Panc1 (cell line): ENCODE data around the gene HDLBP. TPM values are rescaled to one million over a fixed set of nuclear protein-coding genes. Genes with fewer than 3 reads are reported as not detected.

Source experiments
- ATAC-seq: fragments of 200-7000 bp; cut with Tn5 transposase; 2 replicates; pipeline ENCODE4 v1.9.1; 2020; ENCODE audit warnings: mild to moderate bottlenecking, moderate library complexity
- BruUV-seq: library from RNA; stranded (reverse); fragments of 400-500 nt; replicated peaks from 2 replicates; lab custom pipeline; 2021; lab: Mats Ljungman, UMichigan
- CTCF ChIA-PET: fragments of 300-600 bp; sonication (Branson Sonifier 250); formaldehyde crosslinking; loops from one replicate; lab custom pipeline; 2022; ENCODE audit warnings: antibody characterized with exemption; lab: Charles Lee
- POLR2A ChIA-PET: fragments of 300-600 bp; sonication (Branson Sonifier 250); formaldehyde crosslinking; loops from one replicate; lab custom pipeline; 2022; ENCODE audit warnings: antibody characterized with exemption; lab: Charles Lee
- DNase-seq: peaks from one replicate; pipeline ENCODE4 v3.0.0-alpha.2; 2010; ENCODE audit warnings: low read depth, low spot score
- H3K27ac ChIP-seq: 2 replicates; pipeline ENCODE4 v1.5.1; 2011; ENCODE audit warnings: mild to moderate bottlenecking, low read length, inconsistent platforms
- H3K27me3 ChIP-seq: fragments of 200-500 bp; sonication (Bioruptor generic); 2 replicates; pipeline ENCODE4 v1.6.0; 2014; ENCODE audit warnings: low read length, inconsistent platforms; ENCODE audit not compliant: control insufficient read depth, insufficient read depth
- H3K36me3 ChIP-seq: fragments of 200-500 bp; sonication (Bioruptor generic); 2 replicates; pipeline ENCODE4 v1.5.1; 2014; ENCODE audit warnings: inconsistent platforms, mild to moderate bottlenecking, low read length, moderate library complexity; ENCODE audit not compliant: control insufficient read depth, insufficient read depth
- H3K4me1 ChIP-seq: 2 replicates; pipeline ENCODE4 v1.5.1; 2011; ENCODE audit warnings: inconsistent platforms, mild to moderate bottlenecking, low read length, moderate library complexity; ENCODE audit not compliant: control insufficient read depth, insufficient read depth
- H3K4me3 ChIP-seq, 2 experiments: 2 replicates each; pipeline ENCODE4 v1.5.1; 2011 to 2012; ENCODE audit warnings: low read depth in 2 of 2, low read length in 2 of 2, mild to moderate bottlenecking in 2 of 2, inconsistent platforms in 1 of 2, moderate library complexity in 1 of 2
- H3K9me3 ChIP-seq: fragments of 200-500 bp; sonication (Bioruptor generic); 2 replicates; pipeline ENCODE4 v1.5.1; 2014; ENCODE audit warnings: low read depth, mild to moderate bottlenecking, inconsistent platforms, low read length, moderate library complexity; ENCODE audit not compliant: control insufficient read depth, insufficient read depth
- CTCF ChIP-seq: fragments of 450-650 bp; IDR thresholded peaks from 2 replicates; pipeline ENCODE4 v1.5.1; 2017; ENCODE audit warnings: mild to moderate bottlenecking
- POLR2AphosphoS5 ChIP-seq: IDR thresholded peaks from 2 replicates; pipeline ENCODE4 v1.6.1; 2012; ENCODE audit warnings: mild to moderate bottlenecking, low read depth, low read length, moderate library complexity
- REST ChIP-seq, 2 experiments: IDR thresholded peaks; 2 replicates each; pipeline ENCODE4 v1.6.1; 2011 to 2012; ENCODE audit warnings: low read depth in 2 of 2, control low read depth in 1 of 2, low read length in 1 of 2, mild to moderate bottlenecking in 1 of 2, moderate library complexity in 1 of 2; ENCODE audit not compliant: insufficient read depth in 1 of 2
- SIN3A ChIP-seq: IDR thresholded peaks from 2 replicates; pipeline ENCODE4 v1.6.1; 2012; ENCODE audit warnings: low read depth, mild to moderate bottlenecking, low read length, moderate library complexity, borderline replicate concordance; ENCODE audit not compliant: insufficient read depth
- TCF7L2 ChIP-seq: IDR thresholded peaks from 2 replicates; pipeline ENCODE4 v1.6.1; 2011; ENCODE audit warnings: mild to moderate bottlenecking, low read depth, low read length, inconsistent platforms
- in situ Hi-C: cut with HindIII; loops from 2 replicates; pipeline ENCODE4 v1.10.0; 2016; ENCODE audit warnings: low sequenced_read_pairs, low pct_unique_long_range_greater_than_20kb
- intact Hi-C: fragments of 100-400 bp; cut with micrococcal nuclease; formaldehyde crosslinking; loops from one replicate; pipeline ENCODE4 v1.10.0; 2022; ENCODE audit not compliant: unreplicated experiment
- total RNA-seq: library from RNA; stranded (reverse); gene quantifications from one replicate; pipeline ENCODE4 v1.2.1, GENCODE V29; 2021; ENCODE audit not compliant: unreplicated experiment

Gene HDLBP
- total RNA-seq, 1 experiment from 2014 or later = 656 TPM

GRCh38 chr2:241200822-241201395 lies 114.6 kb downstream of the HDLBP start:
- intact Hi-C loops = no loop called here
- ATAC-seq (no peak), DNase-seq (no peak)
- Histone ChIP-seq H3K4me1 (no peaks in the 10 kb centered on the region), H3K27ac (no peak overlapping the region), H3K9me3 (no peaks in the 10 kb centered on the region), H3K4me3 (no peak overlapping the region), H3K27me3 (no peaks in the 10 kb centered on the region), H3K36me3 (no peaks in the 10 kb centered on the region)
- ChIA-PET CTCF (no interaction called here), POLR2A (no interaction called here)
- BruUV-seq = no TSS peak
- in situ Hi-C loops = no loop called here
- no peak for TF ChIP-seq CTCF
- TF ChIP-seq REST (IDR thresholded peaks at IDR 0.05; ENCODE audit: insufficient read depth in 1 of 2, low read depth in 2 of 2, low read length in 1 of 2) = no peak
- no peak for TF ChIP-seq SIN3A
- no peak for TF ChIP-seq POLR2AphosphoS5
- no peak for TF ChIP-seq TCF7L2

GRCh38 chr2:241199897-241200821 lies 115.3 kb downstream of the HDLBP start:
- in situ Hi-C loops (no loop called here), intact Hi-C loops (no loop called here)
- no TSS peak for BruUV-seq
- POLR2A ChIA-PET = no interaction called here
- CTCF ChIA-PET = no interaction called here
- DNase-seq (no peak), ATAC-seq (no peak)
- H3K4me1 ChIP-seq = no peaks in the 10 kb centered on the region
- H3K9me3 ChIP-seq = no peaks in the 10 kb centered on the region
- H3K27ac ChIP-seq = no peak overlapping the region
- TF ChIP-seq TCF7L2 = no peak
- TF ChIP-seq POLR2AphosphoS5 = no peak
- TF ChIP-seq SIN3A = no peak
- TF ChIP-seq CTCF = no peak
- TF ChIP-seq REST (IDR thresholded peaks at IDR 0.05; ENCODE audit: insufficient read depth in 1 of 2, low read depth in 2 of 2, low read length in 1 of 2) = no peak
- no peaks in the 10 kb centered on the region for H3K27me3 ChIP-seq
- no peaks in the 10 kb centered on the region for H3K36me3 ChIP-seq
- no peak overlapping the region for H3K4me3 ChIP-seq
